ENCODE results near the gene EFNA3. TPM values are rescaled to one million over a fixed set of nuclear protein-coding genes. Genes with fewer than 3 reads are reported as not detected.

Gene EFNA3
- total and polyA plus RNA-seq, 2 donors (not counting 3 experiments of a cell fraction or from before 2014, with no cell fraction given): 2.2 to 2.5 TPM

- ChIA-PET POLR2A (no interaction called here), CTCF (interaction anchor here (1.1 to 3.2 kb wide), 3 partner anchors 12 to 64 kb away, joined by 3 to 13 read pairs (median 5); no protein-coding TSS in a partner anchor)
- H4K20me1 ChIP-seq (replicated peaks; ENCODE audit: control insufficient read depth, extremely low read depth, insufficient read depth, low read length): no peaks in the 10 kb centered on the region
- no peak overlapping the region for H3K27ac ChIP-seq (ENCODE audit: insufficient read depth, low read depth, low read length)
- no peak overlapping the region for H3K4me2 ChIP-seq (ENCODE audit: insufficient read depth, low read length)
- H3K9me1 ChIP-seq (replicated peaks; ENCODE audit: control insufficient read depth, extremely low read depth, insufficient read depth, low read length): no peaks in the 10 kb centered on the region
- H3K4me1 ChIP-seq (ENCODE audit: control insufficient read depth, extremely low read depth, insufficient read depth, low read length): peaks cover 3% of the 10 kb centered on the region
- DNase-seq (ENCODE audit: low read depth, low spot score) (no peak), FAIRE-seq (no peak)
- no peaks in the 10 kb centered on the region for H3K79me2 ChIP-seq (ENCODE audit: control insufficient read depth, insufficient read depth, low read length)
- H3K27me3 ChIP-seq (ENCODE audit: control insufficient read depth in 2 of 2, insufficient read depth in 2 of 2, low read length in 2 of 2): peaks cover 6 to 7% of the 10 kb centered on the region in 2 experiments
- intact Hi-C loops (cut with micrococcal nuclease): no loop called here
- no peak overlapping the region for H2AFZ ChIP-seq (ENCODE audit: low read depth, low read length)
- H3K4me3 ChIP-seq (replicated peaks in 1 of 3; ENCODE audit: insufficient read depth in 1 of 3, low read depth in 1 of 3, low read length in 3 of 3): no peak overlapping the region
- dilution Hi-C loops (cut with MboI; ENCODE audit: extremely low pct_ligation_motif_present, low sequenced_read_pairs): no loop called here
- no peaks in the 10 kb centered on the region for H3K36me3 ChIP-seq (ENCODE audit: control insufficient read depth in 2 of 2, extremely low read depth in 1 of 2, insufficient read depth in 2 of 2, low read length in 2 of 2)
- H3K9me3 ChIP-seq (replicated peaks; ENCODE audit: control insufficient read depth, insufficient read depth, low read length): no peaks in the 10 kb centered on the region
- no TSS peak for BruUV-seq (replicated peaks)
- H3K9ac ChIP-seq (replicated peaks; ENCODE audit: extremely low read depth, insufficient read depth, low read length): no peak overlapping the region
- TF ChIP-seq CTCF (IDR thresholded peaks at IDR 0.05; ENCODE audit: extremely low read depth in 1 of 2, insufficient read depth in 1 of 2, low read depth in 1 of 2, low read length in 2 of 2) (no peak), POLR2A (IDR thresholded peaks at IDR 0.05; ENCODE audit: low read depth, low read length) (no peak), EZH2 (IDR thresholded peaks at IDR 0.05; ENCODE audit: borderline replicate concordance, low read depth, low read length, severe bottlenecking) (no peak), JUN (IDR thresholded peaks at IDR 0.05; ENCODE audit: borderline replicate concordance, insufficient read depth, insufficient read length, low read depth) (no peak), FOS (IDR thresholded peaks at IDR 0.05; ENCODE audit: borderline replicate concordance, insufficient read depth, low read length) (no peak), GATA2 (IDR thresholded peaks at IDR 0.05; ENCODE audit: insufficient read depth, insufficient read length, low read depth, low read length) (no peak), MYC (IDR thresholded peaks at IDR 0.05; ENCODE audit: low read depth, low read length) (no peak), POLR2AphosphoS5 (IDR thresholded peaks at IDR 0.05; ENCODE audit: insufficient read depth, low read depth, low read length) (no peak)
- TF ChIP-seq, protein P1, sequence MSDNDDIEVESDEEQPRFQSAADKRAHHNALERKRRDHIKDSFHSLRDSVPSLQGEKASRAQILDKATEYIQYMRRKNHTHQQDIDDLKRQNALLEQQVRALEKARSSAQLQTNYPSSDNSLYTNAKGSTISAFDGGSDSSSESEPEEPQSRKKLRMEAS (IDR thresholded peaks at IDR 0.05; ENCODE audit: insufficient read depth, insufficient read length): no peak
Measured at GRCh38 chr1:155103325-155103724, 24.7 kb downstream of the EFNA3 start.

Measured in endothelial cell of umbilical vein (primary cell).